CD4-positive, alpha-beta T cell treated with Interleukin-2 at 100 ng/mL for 4 hours (primary cell): Measurements from ENCODE around the gene MCM9.
A peak's percentile ranks its signal among the peaks of the same experiment; 100 is the strongest.

Source experiments
- DNase-seq: peaks from one replicate; pipeline ENCODE4 v3.0.0-alpha.2; 2020; ENCODE audit warnings: low spot score

MCM9 gene

DNA sequence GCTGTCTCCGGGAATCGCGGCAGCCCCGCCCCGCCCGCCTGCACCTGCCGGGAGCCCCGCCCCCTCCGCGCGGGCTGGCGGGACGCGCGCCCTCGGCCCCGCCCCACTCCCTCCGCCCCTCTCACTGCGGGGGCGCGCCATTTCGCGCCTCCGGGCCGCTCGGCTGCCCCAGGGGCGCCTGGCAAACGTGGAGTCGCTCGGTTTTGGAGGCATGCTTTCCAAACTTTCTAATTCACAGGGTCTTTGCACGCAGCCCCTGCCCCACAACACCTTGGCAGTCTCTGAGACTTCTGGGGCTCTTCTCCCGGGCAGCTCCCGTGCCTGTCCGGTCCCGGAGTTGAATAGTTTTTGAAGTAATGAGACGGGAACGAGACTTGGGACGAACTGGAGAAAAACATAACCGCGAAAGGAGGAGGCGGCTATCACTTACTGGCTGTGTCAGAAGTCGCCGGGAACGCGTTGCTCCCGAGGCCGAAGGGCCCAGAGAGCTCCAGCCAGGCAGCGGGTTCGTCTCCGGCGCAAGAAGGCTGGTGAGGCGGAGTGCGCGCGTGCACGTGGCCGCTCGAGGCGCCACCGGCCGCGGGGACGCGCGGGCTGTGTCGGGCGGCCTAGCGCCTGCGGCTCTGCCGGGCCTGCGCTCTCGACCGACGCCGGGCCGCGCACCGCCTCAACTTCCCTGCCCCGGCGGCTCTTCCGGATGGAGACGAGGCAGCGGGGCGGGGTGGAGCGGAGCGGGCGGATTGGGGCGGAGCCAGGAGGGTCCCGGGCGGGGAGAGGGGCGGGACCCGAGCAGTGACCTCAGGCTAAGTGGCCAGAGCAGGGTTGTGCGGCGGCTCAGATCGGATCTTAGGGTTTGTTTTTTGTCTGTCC is at the start of gene MCM9:
MCM9 (minus strand) TSS at position 699 of the 870 bp plus-strand sequence. CDS start 3,436 bp downstream, outside the sequence.
- peak; percentile 83 for DNase-seq

DNA sequence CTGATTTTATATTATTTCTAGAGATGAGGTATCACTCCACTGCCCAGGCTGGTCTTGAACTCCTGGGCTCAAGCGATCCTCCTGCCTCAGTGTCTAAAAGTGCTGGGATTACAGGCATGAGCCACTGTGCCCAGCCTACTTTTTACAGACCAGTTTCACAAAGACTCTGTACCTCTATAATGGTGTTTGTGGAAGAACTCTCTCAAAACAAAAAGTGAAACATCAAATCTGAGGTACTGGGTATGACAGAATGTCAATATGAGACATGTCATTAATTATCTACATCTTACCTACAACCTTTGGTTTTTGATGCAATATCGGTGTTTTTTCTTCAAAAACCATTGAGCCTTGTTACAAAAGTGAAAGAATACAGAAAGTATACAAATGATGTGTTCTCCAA is 49.4 kb upstream of the MCM9 start:
- no peak for DNase-seq

DNA sequence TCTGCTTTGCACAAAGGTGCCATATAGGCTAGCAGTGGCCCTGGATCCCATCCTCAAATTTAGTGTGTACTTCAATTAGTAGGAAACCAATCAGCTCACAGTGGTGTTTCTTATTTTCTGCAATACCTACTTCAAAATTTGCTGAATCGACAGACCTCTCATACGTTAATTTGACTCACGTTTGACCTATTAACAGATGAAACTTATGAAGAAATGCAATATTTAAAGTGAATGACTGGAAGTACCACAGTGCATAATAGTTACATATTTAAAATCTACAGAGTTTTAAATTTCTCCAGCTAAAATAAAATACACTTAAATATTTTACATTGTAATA is 47.6 kb upstream of the MCM9 start:
- no peak for DNase-seq

DNA sequence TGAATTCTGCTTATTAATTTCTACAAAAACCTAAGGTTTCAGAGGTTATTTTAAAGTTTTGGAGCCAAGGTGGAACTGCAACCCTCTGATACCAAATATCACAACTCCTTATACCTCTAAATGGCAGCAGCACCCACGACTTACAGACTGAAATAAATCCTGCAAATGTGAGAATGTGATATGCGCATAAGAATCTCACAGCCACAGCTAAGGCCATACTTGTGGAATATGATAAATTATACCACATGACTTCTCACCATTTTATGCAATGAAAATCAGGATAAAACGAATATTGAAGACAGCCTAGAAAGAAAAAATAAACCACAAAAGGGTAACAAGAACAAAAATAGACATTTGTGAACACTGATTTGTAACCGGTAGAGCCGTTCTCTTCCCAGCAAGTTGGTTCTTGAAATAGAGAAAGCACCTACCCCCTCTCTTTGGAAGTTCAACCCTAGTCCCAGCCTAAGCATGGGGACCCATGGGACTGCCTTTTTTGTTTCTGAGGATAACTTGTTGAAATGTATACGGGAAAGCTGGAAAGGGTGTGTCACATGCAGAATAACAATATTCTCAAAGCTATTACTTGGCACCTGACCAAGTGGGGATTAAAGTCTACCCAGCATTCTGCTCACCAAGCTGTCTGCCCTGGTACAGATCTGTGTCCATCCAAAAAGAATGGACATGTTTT is 47.1 kb upstream of the MCM9 start:
- DNase-seq: no peak

DNA sequence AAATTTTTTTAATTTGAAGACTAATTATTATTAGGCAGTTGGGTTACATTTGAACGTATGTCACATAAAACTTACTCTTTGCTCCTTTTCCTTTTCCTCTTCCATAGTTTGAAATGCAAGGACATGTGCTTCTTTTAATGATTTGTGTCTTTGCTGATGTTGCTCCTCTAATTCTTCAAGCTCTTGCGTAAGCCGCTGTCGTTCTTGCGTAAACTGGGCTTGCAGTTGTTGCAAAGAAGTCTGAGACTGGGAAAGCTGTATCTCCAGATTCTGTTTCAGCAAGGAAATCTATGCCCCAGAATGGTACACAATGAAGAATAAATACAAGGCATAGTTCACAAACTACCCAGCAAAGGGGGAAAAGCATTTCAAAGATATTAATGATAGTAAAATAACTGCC is 45.1 kb upstream of the MCM9 start:
- no peak for DNase-seq

DNA sequence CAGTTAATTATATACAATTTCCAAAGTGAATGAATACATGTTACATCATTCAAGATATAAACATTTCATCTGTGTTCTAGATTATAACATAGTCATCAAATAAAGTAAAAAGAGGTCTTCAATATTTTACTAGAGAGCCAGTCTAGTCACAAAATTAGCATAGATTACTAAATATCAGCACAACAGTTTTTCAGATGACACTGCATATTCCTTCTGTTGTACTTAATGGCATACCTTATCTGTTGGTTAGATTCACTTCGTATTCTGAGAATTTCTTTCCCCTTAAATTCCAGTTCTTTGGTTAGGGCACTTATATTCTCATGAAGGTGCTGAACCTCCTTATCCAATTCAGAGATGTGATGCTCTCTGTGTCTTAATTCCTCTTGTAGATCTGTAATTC is 39.8 kb upstream of the MCM9 start:
- DNase-seq: no peak

DNA sequence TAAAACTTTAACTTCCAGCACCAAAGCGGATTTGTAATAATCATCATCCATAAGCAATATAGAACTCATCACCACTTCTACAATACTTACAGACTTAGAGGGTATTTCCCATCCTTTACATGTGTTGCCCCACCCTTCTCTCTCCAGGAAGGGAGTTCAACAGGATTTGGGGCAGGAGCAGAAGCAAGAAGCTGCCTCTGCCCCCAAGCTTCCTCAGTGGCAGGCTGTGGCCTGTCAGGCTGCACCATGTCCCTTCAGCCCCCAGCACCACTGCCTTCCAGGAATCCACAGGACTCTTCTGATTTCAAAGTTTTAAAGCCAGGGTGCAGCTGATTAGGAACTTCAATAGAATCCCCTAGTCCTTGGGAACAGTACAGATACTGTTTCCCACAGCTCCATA is 36.7 kb upstream of the MCM9 start:
- DNase-seq: no peak

DNA sequence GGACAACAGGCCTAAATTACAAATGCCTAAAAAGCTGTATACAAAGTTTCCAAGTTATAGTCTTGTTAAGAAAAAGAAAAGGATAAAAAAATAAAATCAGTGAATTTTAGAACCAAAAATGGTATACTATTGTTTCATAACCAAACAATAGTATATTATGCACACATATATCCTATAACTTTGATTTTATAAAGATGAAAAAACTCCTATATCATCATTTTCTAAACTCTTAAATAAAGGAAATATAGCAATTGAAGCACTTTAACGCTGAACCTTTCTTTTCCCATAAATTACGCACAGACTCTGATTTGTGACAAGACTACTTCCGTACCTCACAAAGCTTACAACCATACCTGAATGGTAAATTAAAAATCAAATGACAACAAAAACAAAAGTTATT is 35.9 kb upstream of the MCM9 start:
- no peak for DNase-seq

DNA sequence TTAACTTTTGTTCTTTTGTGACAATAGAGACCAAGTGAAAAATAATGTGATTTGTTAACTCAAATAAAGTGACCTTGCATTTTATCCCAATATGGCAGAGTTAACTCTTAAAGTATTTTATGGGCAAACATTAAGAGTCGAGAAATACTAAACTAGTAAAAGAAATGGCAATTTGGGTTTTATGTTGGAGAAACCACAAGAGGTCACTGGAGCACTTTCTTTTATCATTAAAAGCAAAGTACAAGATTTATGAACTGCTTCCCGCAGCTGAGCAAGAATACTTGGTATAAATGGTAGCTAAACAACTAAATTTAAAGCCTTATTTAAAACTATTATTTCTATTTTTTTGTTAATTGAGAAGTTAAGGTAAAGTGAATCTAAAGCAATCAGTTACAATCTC is 33.5 kb upstream of the MCM9 start:
- no peak for DNase-seq

DNA sequence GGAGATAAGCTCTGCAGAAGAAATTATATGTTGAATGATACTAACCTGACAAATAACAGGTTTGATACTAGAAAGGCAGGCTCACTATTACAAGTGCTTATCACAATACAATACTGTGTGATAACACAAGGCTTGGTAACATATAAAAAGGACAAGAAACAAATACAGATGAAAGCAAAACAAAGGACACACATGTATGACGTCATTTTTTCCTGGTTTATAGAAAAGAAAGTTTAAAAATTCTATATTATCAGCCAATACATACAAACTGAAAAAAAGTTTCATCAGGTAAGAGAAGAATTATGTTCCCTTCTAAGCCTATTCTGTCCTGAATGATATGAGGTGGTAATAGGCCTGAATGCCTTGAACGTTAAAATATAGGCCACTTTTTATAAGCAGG is 32.3 kb upstream of the MCM9 start:
- no peak for DNase-seq

DNA sequence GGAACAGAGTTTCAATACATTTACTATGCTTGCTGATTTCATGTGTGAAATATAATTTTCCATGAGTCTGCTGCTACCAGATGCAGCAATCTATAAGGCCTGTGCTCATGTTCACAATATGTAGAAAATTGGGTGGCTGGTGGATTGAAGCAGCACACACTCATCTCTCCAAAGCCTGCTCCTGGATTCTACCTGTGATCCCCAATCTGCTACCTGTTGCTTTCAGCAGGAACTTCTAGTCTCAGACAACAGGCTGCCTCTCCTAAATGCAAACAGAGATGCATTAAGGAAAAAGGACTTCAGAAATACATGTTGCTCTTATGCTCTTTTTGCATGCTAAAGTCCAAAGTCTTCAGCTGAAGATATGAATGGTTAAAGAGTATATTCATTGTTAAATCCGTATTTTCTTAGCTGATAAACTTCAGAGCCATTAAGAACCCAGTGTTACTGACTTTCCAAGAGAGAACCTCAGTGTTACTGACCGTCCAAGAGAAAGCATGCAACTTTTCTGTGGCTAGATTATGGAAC is 30.9 kb upstream of the MCM9 start:
- no peak for DNase-seq

DNA sequence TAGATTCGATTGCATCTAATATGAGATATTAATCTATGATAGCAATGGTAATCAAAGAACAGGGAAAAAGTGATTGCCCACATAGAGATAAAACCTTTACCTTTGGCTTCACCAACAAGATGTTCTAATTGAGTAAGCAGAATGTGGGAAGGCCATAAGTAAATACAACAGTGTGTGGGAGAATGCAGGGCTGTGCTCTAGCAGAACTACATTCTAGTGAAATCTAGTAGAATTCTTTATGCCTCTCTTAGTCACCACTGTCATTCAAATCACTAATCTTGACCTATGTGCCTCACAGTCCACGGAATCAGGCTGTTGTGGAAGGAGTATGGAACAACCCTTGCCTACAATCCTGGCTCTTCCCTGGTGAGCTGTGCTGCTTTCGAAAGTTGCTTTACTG is 30.4 kb upstream of the MCM9 start:
- no peak for DNase-seq

DNA sequence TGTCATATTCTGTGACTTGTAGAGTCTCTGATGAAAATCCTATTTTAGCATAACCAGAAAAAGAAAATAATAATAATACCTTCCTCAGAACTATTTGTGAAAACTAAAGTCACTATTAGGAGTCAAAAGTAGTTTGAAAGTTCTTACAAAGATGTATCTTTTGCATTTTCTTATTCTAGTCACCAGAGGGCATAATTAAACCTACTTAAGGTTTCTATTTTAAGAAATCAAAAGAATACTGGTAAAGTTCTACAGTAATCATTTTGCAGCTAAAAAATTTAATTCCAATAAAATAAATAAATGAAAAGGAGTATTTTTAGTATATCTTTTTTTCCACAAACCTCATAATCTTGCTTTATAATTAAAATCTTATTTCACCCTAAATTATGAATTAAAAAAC is 28.0 kb upstream of the MCM9 start:
- DNase-seq: no peak

DNA sequence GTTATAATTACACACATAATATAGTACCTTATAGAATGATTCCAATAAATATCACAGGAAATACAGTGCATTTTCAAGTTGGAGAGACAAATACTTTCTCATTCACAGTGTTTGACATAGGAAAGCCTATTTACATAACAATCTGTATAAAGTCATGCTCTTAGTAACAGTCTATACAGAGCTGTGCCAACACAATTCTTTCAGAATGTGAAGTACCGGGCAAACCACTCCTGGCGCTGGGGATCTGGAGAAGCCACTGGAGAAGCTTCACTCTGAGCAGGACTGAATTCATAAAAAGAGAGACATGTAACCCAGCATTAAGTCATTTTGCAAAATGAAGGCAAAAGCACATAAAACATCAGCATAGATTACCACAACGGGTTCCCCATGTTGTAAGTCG is 24.9 kb upstream of the MCM9 start:
- no peak for DNase-seq

DNA sequence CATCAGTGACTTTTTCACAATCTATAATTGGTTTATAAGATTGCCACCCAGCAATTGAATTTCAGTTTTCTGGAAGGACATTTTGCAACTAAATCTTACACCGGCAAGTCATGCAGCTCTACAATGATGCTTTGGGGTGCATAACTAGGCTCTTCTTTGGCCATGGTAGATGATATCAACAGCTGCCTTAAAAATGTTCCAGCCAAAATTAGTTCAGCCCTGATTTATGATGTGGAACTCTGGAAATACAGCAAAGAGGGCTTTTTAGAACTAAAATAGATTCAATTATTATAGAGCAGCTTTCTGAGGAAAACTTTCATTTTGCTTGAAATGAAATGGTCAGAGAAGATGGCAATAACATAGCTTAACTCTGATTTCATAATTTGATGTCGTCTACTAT is 18.4 kb upstream of the MCM9 start:
- DNase-seq: no peak

DNA sequence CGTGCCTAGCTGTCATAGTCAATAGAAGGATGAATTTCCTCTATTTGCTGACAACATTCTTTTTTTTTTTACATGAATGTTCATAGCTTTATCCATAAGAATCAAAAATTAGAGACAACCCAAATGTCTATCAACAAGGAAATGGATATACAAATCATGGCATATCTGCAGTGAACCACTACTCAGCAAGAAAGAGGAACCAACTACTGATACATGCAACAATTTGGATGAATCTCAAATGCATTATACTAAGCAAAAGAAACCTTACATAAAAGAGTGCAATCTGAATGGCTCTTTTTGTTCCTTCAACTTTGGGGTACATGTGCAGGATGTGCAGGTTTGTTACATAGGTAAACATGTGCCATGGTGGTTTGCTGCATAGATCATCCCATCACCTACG is 17.7 kb upstream of the MCM9 start:
- no peak for DNase-seq

DNA sequence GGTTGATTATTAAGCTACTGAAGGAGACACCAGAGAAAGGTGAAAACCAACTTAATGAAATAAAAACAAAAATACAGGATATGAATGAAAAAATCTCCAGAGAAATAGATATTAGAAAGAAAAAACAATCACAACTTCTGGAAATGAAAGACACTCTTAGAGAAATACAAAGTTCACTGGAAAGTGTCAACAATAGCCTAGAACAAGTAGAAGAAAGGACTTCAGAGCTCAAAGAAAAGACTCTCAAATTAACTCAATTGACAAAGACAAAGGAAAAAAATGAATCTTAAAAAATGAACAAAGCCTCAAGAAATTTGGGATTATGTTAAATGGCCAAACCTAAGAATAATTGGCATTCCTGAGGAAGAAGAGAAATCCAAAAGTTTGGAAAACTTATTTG is 10.3 kb upstream of the MCM9 start:
- DNase-seq: no peak

DNA sequence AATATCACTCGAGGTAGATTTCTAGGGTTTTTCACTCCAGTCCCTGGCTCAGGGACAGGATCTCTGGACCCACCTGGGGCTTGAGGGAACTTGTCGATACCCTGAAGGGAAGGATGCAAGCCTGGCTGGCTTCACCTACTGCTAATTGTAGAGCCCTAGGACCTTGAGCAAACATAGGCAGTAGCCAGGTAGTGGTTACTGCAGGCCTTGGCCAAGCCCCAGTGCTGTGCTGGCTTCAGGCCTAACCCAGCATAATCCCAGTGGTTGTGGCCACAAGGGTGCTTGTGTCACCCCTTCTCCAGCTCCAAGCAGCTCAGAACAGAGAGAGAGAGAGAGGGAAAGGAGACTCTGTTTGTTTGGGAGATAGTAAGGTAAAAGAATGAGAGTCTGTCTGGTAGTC is 5.8 kb upstream of the MCM9 start:
- no peak for DNase-seq

DNA sequence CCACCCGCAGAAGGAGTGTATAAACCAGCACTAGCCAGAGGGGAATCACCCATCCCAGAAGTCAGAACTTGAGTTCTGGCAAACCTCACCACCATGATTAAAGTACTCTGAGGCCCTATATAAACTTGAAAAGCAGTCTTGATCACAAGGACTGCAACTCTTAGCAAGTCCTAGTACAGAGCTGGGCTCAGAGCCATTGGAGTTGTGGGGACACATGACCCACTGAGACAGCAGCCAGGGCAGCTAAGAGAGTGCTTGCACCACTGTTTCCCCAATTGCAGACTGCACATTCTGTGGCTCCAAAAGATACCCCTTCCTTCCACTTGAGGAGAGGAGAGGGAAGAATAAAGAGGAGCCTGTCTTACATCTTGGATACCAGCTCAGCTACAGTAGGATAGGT is 4.7 kb upstream of the MCM9 start:
- DNase-seq: no peak

DNA sequence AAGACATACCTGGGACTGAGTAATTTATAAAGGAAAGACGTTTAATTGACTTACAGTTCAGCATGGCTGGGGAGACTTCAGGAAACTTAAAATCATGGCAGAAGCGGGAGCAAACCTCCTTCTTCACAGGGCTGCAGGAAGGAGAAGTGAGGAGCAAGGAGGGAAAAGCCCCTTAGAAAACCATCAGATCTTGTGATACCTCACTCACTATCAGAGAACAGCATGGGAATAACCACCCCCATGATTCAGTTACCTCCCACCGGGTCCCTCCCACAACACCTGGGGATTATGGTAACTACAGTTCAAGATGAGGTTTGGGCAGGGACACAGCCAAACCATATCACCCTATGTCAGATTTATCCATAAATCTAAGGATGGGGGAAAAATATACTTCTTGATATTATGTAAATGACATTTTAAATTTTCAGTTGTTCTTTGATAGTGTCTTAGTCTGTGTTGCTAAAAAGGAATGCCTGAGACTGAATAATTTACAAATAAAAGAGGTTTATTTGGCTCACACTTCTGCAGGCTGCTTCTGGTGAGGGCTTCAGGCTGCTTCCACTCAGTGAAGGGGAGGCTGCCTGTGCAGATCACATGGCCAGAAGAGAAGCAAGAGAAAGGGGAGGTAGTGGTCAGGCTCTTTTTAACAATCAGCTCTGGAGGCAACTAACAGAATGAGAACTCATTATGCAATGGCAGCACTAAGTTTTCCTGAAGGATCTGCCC is 1.2 kb upstream of the MCM9 start:
- DNase-seq: no peak

DNA sequence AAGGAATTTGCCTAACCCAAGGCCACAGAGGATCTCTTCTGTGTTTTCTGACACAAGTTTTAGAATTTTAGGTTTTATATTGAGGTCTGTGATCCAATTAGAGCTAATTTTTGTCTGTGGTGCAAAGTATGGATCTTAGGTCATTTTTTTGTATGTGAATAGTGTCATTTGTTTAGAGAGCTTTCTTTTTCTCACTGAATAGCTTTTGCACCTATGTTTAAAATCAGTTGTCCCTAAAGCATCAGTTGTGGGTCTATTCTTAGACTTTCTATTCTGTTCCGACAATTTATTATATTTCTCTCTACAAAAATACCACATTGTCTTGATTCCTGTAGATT is 341 bp upstream of the MCM9 start:
- no peak for DNase-seq

DNA sequence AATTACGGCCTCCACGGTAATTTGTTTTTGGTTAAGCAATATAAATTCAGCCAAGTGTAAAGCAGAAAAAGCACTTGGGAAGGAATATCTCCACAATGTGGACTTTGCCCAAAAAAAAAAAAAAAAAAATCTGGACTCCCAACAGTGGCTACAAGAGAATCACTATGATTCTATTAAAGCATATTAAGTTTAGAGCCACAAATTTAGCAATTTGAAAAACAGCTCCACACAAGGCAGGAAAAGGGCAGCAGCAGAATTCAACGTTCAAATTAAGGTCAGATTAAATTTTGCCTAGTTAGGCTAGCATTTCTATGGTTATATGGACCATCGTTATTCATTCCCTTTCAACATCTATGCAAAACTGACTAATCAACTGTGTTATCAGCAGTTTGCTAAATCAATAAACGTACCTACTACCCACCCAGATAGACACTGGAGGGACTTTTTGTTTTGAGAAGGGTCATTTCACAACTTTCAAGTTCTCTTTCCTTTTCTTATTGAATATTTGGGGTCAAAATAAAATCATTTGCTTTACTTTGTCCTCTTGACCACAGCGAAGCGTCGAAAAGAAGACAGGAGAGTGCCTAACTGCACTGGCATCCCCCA is 1.0 kb downstream of the MCM9 start:
- no peak for DNase-seq

DNA sequence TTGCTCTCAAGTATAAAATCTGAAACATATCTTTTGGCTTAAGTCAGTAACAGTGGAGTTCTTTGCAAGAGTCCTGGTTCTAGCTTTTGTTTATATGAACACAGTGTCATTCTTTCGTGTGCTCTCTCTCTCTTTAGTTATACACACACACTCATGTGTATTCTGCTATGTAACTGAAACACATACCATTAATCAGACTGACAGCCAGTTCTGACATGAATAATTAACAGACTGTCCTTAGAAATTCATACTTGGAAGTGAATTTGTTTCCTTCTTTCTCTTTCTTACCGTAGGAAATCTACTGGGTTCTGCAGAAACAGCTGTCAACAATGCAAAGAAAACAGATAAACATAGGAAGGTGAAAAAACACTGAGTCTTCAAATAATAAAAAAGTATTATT is 2.5 kb downstream of the MCM9 start:
- no peak for DNase-seq
